ENCODE measurements around the gene LRRC55.

- TF ChIP-seq CTCF (IDR thresholded peaks at IDR 0.05), result no peak
- TF ChIP-seq MAFK (IDR thresholded peaks at IDR 0.05; ENCODE audit: partially characterized antibody), result no peak
- no peak for TF ChIP-seq NFE2L2 (conservative IDR thresholded peaks at IDR 0.05; ENCODE audit: low read length)
- TF ChIP-seq NR3C1 (IDR thresholded peaks at IDR 0.05), result no peak
- no peak for TF ChIP-seq POLR2A (IDR thresholded peaks at IDR 0.05; ENCODE audit: low read length)
- TF ChIP-seq REST (IDR thresholded peaks at IDR 0.05), result no peak
- no peak for TF ChIP-seq EHF (CRISPR knock-in tag; IDR thresholded peaks at IDR 0.05)
- TF ChIP-seq KDM1A (IDR thresholded peaks at IDR 0.05; ENCODE audit: low read depth), result no peak
- no peak for TF ChIP-seq USF2 (IDR thresholded peaks at IDR 0.05)
- TF ChIP-seq MAZ (IDR thresholded peaks at IDR 0.05; ENCODE audit: borderline replicate concordance, low read depth, low read length), result no peak
- no peak for TF ChIP-seq CEBPB (IDR thresholded peaks at IDR 0.05)
- TF ChIP-seq TFCP2L1 (CRISPR knock-in tag; IDR thresholded peaks at IDR 0.05), result no peak
- TF ChIP-seq PBX3 (IDR thresholded peaks at IDR 0.05), result no peak
- TF ChIP-seq MAX (IDR thresholded peaks at IDR 0.05), result no peak
Measured at GRCh38 chr11:57228600-57228999, 46.8 kb downstream of the LRRC55 start.
